GM12801 (cell line): ENCODE data around the gene A1BG.

ENCODE experiments used
- CTCF ChIP-seq: IDR thresholded peaks from one replicate; pipeline ENCODE4 v1.5.1; 2011; ENCODE audit warnings: control low read depth; ENCODE audit not compliant: insufficient read length; ENCODE audit errors: extremely low read depth

A1BG gene

GRCh38 chr19:58346961-58347929 is 6.0 kb downstream of the A1BG start:
- TF ChIP-seq CTCF: no peak

- no peak for TF ChIP-seq CTCF
Observed at GRCh38 chr19:58345558-58345957, 7.7 kb downstream of the A1BG start.

- TF ChIP-seq CTCF: no peak
Observed at GRCh38 chr19:58338825-58339558, 14.3 kb downstream of the A1BG start.

GRCh38 chr19:58338336-58338735 is 15.0 kb downstream of the A1BG start:
- TF ChIP-seq CTCF: no peak

- no peak for TF ChIP-seq CTCF
Observed at GRCh38 chr19:58336820-58337219, 16.5 kb downstream of the A1BG start.

- no peak for TF ChIP-seq CTCF
Observed at GRCh38 chr19:58336216-58336615, 17.1 kb downstream of the A1BG start.

GRCh38 chr19:58335630-58336029 is 17.7 kb downstream of the A1BG start:
- no peak for TF ChIP-seq CTCF
